Right lobe of liver (tissue), 6 donors: ENCODE data around the gene KDM4C. TPM values are rescaled to one million over a fixed set of nuclear protein-coding genes. Genes with fewer than 3 reads are reported as not detected.
A peak's percentile ranks its signal among the peaks of the same experiment; 100 is the strongest.

Source experiments
- ATAC-seq, 4 donors: fragments of 200-7000 bp; cut with Tn5 transposase; one replicate each; pipeline ENCODE4 v1.9.1; 2020; ENCODE audit warnings: mild to moderate bottlenecking in 4 of 4, moderate library complexity in 4 of 4
- DNase-seq, 3 donors: peaks; one replicate each; pipeline ENCODE4 v3.0.0-alpha.2; 2020
- H3K27ac ChIP-seq, 3 donors: fragments of 200-600 bp; one replicate each; pipeline ENCODE4 v1.8.0; 2022
- H3K27me3 ChIP-seq, 2 donors: fragments of 200-600 bp; one replicate each; pipeline ENCODE4 v1.8.0; 2022
- H3K36me3 ChIP-seq, 4 donors: fragments of 200-600 bp; sonication (generic) in 1 of 4; one replicate each; pipeline versions ENCODE4 v1.5.1 to v1.8.0; 2017 to 2022; ENCODE audit warnings: control low read depth in 1 of 4
- H3K4me1 ChIP-seq, 4 donors: fragments of 200-600 bp; sonication (generic) in 1 of 4; one replicate each; pipeline versions ENCODE4 v1.5.1 to v1.8.0; 2017 to 2022; ENCODE audit warnings: control low read depth in 1 of 4
- H3K4me3 ChIP-seq, 3 donors: fragments of 200-600 bp; one replicate each; pipeline ENCODE4 v1.8.0; 2022
- H3K9me3 ChIP-seq, 4 donors: fragments of 200-600 bp; sonication (generic) in 1 of 4; one replicate each; pipeline versions ENCODE4 v1.5.1 to v1.8.0; 2017 to 2022; ENCODE audit warnings: control low read depth in 1 of 4
- POLR2A ChIP-seq: fragments of 450-650 bp; IDR thresholded peaks from one replicate; pipeline ENCODE4 v1.6.1; 2017; ENCODE audit warnings: antibody characterized with exemption, mild to moderate bottlenecking
- WGBS: methylation state at CpG from one replicate; pipeline ENCODE4 v1.1.6; 2018; ENCODE audit warnings: low coverage, low lambda C conversion rate; ENCODE audit not compliant: insufficient coverage; ENCODE audit errors: missing lambda C conversion rate; 5-methylcytosine and 5-hydroxymethylcytosine counted together
- intact Hi-C, 2 donors: fragments of 100-400 bp; cut with DNase I; formaldehyde crosslinking; loops; one replicate each; pipeline versions ENCODE4 v1.11.2 to v1.14.1; 2022
- total RNA-seq, 6 experiments: library from RNA; depleted of rRNA in 2 of 6; stranded (reverse); fragments of >200 nt in 2 of 6; fragmentation: NEBNext Ultra II Directional in 3 of 6; extraction: Animal tissue kit (Norgen Biotek cat#: 25700) in 3 of 6; gene quantifications; one replicate each; pipeline versions ENCODE4 v1.1.0 to v1.2.4, GENCODE V29; 2016 to 2023
- TF ChIP-seq, protein P1 (sequence below), 4 donors: fragments of 200-600 bp in 3 of 4; fragments of 450-650 bp in 1 of 4; IDR thresholded peaks; one replicate each; pipeline versions ENCODE4 v1.5.1 to v1.8.0; 2016 to 2022; ENCODE audit warnings: antibody characterized with exemption in 4 of 4, mild to moderate bottlenecking in 2 of 4
- donor health status: DM: no; HTN: yes; CAD: no.
- donor health status: DM: no; HTN: no; CAD: no.
- donor health status: DM: no; HTN: no; CAD: no.
- donor health status: DM: no; HTN: yes; CAD: no.
- donor health status: DM: no; HTN: yes; CAD: no.

KDM4C gene
- total RNA-seq, 6 experiments from 2014 or later: 14.1 to 20.9 (median 15.3) TPM

DNA sequence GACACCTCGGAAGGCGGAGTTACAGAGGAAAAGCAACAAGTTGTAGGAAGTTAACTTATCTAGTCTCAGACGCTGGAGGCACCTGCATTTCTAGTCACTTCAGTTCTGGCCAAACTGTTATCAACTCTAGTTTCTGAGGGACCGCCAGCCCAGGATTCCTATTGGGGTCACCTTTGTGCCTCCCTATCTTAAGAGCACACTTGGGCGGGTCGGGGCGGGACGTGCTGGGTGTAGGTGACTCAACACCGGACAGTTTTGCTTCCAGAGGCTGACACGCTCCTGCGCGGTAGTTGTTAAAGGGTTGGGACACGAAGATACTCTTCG is 679 bp upstream of the KDM4C start:
- H3K27ac ChIP-seq: peak overlapping the region; percentile 98 to 100 (median 99)
- no peaks in the 10 kb centered on the region for H3K27me3 ChIP-seq
- peak overlapping the region; percentile 88 to 96 (median 89) for H3K4me3 ChIP-seq
- DNase-seq: no peak
- TF ChIP-seq, protein P1, sequence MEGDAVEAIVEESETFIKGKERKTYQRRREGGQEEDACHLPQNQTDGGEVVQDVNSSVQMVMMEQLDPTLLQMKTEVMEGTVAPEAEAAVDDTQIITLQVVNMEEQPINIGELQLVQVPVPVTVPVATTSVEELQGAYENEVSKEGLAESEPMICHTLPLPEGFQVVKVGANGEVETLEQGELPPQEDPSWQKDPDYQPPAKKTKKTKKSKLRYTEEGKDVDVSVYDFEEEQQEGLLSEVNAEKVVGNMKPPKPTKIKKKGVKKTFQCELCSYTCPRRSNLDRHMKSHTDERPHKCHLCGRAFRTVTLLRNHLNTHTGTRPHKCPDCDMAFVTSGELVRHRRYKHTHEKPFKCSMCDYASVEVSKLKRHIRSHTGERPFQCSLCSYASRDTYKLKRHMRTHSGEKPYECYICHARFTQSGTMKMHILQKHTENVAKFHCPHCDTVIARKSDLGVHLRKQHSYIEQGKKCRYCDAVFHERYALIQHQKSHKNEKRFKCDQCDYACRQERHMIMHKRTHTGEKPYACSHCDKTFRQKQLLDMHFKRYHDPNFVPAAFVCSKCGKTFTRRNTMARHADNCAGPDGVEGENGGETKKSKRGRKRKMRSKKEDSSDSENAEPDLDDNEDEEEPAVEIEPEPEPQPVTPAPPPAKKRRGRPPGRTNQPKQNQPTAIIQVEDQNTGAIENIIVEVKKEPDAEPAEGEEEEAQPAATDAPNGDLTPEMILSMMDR (IDR thresholded peaks at IDR 0.05): no peak
- no peaks in the 10 kb centered on the region for H3K36me3 ChIP-seq
- ATAC-seq: peak; percentile 53 to 59 (median 56)
- WGBS: 0% methylated on average over 5 of the region's 14 CpGs
- peaks cover 0 to 12% (median 2%) of the 10 kb centered on the region in 4 donors for H3K4me1 ChIP-seq
- intact Hi-C loops: no loop called here
- no peaks in the 10 kb centered on the region for H3K9me3 ChIP-seq

DNA sequence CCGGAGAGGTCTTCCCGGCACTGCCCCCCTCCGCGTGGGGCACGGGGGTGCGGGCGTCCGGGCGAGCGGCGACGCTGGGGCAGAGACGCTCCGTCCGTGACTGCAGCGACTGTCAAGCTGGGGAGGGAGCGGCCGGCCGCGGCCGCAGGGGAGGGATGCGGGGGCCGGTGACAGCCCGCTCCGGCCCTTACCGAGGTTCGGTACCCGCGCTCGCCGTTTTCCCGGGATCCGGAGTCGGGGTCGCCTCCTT is 400 bp downstream of the KDM4C start:
- ATAC-seq: peak; percentile 24 to 42 (median 40)
- WGBS: 0% methylated on average over 3 of the region's 35 CpGs
- H3K27ac ChIP-seq: peak overlapping the region; percentile 98 to 100 (median 99)
- peak overlapping the region; percentile 88 to 96 (median 89) for H3K4me3 ChIP-seq
- no peaks in the 10 kb centered on the region for H3K9me3 ChIP-seq
- H3K4me1 ChIP-seq: peaks cover 0 to 12% (median 2%) of the 10 kb centered on the region in 4 donors
- no peak for DNase-seq
- no peaks in the 10 kb centered on the region for H3K27me3 ChIP-seq
- no peak for TF ChIP-seq POLR2A
- TF ChIP-seq, protein P1 (IDR thresholded peaks at IDR 0.05): no peak
- no peaks in the 10 kb centered on the region for H3K36me3 ChIP-seq
- intact Hi-C loops: no loop called here

DNA sequence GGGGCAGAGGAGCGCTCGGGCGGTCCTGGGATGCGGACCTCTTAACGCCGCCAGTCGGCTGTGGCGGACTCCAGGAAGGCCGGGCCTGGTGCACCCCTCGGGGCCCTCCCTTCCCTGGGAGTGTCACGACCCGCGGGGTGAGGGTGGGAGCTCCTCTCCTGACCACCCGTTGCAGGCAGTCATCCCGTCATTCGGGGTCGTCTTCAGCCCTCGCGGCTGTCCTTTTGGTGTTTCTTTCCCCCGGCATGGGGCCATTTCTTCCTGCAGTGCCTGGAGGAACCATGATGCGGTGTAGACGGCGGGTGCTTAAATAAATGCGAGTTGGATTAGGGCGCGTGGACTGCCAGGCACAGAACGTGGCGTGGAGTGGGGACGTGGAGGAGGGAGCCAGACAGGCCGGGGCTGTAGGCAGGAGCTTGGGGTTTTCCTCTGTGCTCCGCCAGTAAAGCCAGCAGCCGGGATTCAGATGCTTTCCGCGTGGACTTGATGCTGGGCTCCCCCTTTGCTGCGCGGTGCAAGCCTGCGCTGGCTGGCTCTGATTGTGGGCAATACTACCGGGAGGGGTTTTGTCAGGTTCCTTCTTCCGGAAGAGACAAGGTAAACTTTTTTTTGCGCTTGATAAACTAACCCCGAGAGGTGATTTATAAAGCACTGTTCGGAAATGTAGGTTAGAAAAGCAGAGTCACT is 868 bp downstream of the KDM4C start:
- Histone ChIP-seq H3K9me3 (no peaks in the 10 kb centered on the region), H3K27ac (peak overlapping the region; percentile 98 to 100 (median 99)), H3K4me1 (peaks cover 0 to 12% (median 2%) of the 10 kb centered on the region in 4 donors), H3K4me3 (peak overlapping the region; percentile 88 to 96 (median 89)), H3K27me3 (no peaks in the 10 kb centered on the region), H3K36me3 (no peaks in the 10 kb centered on the region)
- ATAC-seq (peak; percentile 29 to 46 (median 41)), DNase-seq (peak; percentile 59 to 76 (median 62))
- intact Hi-C loops: no loop called here
- WGBS: 0% methylated on average over 10 of the region's 42 CpGs
- TF ChIP-seq, protein P1 (IDR thresholded peaks at IDR 0.05): no peak
- TF ChIP-seq POLR2A: no peak

DNA sequence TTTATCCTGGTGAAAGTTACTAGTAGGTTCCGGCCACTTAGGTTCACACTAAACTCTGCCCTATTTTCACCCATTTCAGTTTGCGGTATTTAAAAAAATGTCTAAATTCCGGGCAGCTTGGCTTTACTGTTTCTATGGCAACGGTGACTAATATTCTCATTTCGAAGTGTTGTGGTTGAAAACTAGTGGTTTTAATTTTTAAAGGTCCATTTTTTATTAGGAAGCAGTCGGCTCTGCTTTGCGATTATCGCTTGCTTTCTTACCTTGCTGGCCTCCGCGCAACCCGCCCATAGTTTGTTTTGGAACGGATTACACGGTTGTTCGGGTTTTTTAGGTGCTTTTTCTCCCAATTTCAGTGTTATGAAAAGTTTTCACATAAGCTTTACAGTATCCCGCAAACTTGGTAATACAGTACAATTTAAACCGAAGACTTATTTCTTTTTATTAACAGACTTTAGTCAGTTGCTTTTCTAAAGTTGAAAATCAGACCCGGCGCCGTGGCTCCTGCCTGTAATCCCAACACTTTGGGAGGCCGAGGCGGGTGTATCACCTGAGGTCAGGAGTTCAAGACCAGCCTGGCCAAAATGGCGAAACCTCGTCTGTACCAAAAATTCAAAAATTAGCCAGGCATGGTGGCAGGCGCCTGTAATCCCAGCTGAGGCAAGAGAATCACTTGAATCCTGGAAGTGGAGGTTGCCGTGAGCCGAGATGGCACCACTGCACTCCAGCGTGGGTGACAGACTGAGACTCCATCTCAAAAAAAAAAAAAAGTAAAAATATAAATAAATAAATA is 1.6 kb downstream of the KDM4C start:
- H3K27me3 ChIP-seq: no peaks in the 10 kb centered on the region
- no peaks in the 10 kb centered on the region for H3K9me3 ChIP-seq
- H3K4me3 ChIP-seq: peak overlapping the region; percentile 88 to 96 (median 89)
- peak in 1 of 4 donors; percentile 0 for ATAC-seq
- 10% methylated on average over 27 of the region's 27 CpGs for WGBS
- H3K4me1 ChIP-seq: peaks cover 0 to 12% (median 2%) of the 10 kb centered on the region in 4 donors
- TF ChIP-seq, protein P1 (IDR thresholded peaks at IDR 0.05): no peak
- TF ChIP-seq POLR2A: no peak
- intact Hi-C loops: no loop called here
- DNase-seq: peak in 1 of 3 donors; percentile 55
- H3K36me3 ChIP-seq: no peaks in the 10 kb centered on the region
- H3K27ac ChIP-seq: peak overlapping the region; percentile 98 to 100 (median 99)
